ENCODE results near the gene CRACDL. TPM values are rescaled to one million over a fixed set of nuclear protein-coding genes. Genes with fewer than 3 reads are reported as not detected.
A peak's percentile ranks its signal among the peaks of the same experiment; 100 is the strongest.

CRACDL gene
- total and polyA plus RNA-seq, 2 donors (not counting 3 experiments of a cell fraction or from before 2014, with no cell fraction given), result 0.92 to 6.3 TPM

- Histone ChIP-seq H4K20me1 (replicated peaks; ENCODE audit: control insufficient read depth, extremely low read depth, insufficient read depth, low read length) (no peaks in the 10 kb centered on the region), H3K4me3 (replicated peaks in 1 of 3; ENCODE audit: insufficient read depth in 1 of 3, low read depth in 1 of 3, low read length in 3 of 3) (peak overlapping the region; percentile 24 to 46 (median 43)), H3K9me3 (replicated peaks; ENCODE audit: control insufficient read depth, insufficient read depth, low read length) (no peaks in the 10 kb centered on the region), H3K4me2 (ENCODE audit: insufficient read depth, low read length) (peak overlapping the region; percentile 45), H3K27me3 (ENCODE audit: control insufficient read depth in 2 of 2, insufficient read depth in 2 of 2, low read length in 2 of 2) (peaks cover 30 to 39% of the 10 kb centered on the region in 2 experiments), H3K79me2 (ENCODE audit: control insufficient read depth, insufficient read depth, low read length) (no peaks in the 10 kb centered on the region), H2AFZ (ENCODE audit: low read depth, low read length) (peak overlapping the region; percentile 76), H3K9ac (replicated peaks; ENCODE audit: extremely low read depth, insufficient read depth, low read length) (no peak overlapping the region), H3K9me1 (replicated peaks; ENCODE audit: control insufficient read depth, extremely low read depth, insufficient read depth, low read length) (no peaks in the 10 kb centered on the region), H3K4me1 (ENCODE audit: control insufficient read depth, extremely low read depth, insufficient read depth, low read length) (peaks cover 7% of the 10 kb centered on the region), H3K36me3 (ENCODE audit: control insufficient read depth in 2 of 2, extremely low read depth in 1 of 2, insufficient read depth in 2 of 2, low read length in 2 of 2) (no peaks in the 10 kb centered on the region), H3K27ac (ENCODE audit: insufficient read depth, low read depth, low read length) (no peak overlapping the region)
- TF ChIP-seq FOS (IDR thresholded peaks at IDR 0.05; ENCODE audit: borderline replicate concordance, insufficient read depth, low read length), result no peak
- TF ChIP-seq GATA2 (IDR thresholded peaks at IDR 0.05; ENCODE audit: insufficient read depth, insufficient read length, low read depth, low read length), result no peak
- no peak for TF ChIP-seq MAX (IDR thresholded peaks at IDR 0.05; ENCODE audit: insufficient read depth, insufficient read length)
- TF ChIP-seq EZH2 (IDR thresholded peaks at IDR 0.05; ENCODE audit: borderline replicate concordance, low read depth, low read length, severe bottlenecking), result peak; percentile 64
- peak; percentile 15 to 49 for TF ChIP-seq CTCF (IDR thresholded peaks at IDR 0.05; ENCODE audit: extremely low read depth in 1 of 2, insufficient read depth in 1 of 2, low read depth in 1 of 2, low read length in 2 of 2)
- intact Hi-C loops (cut with micrococcal nuclease), result loop anchor here (5.0 kb wide), 1 partner anchor 131 kb away; no protein-coding TSS in a partner anchor
- DNase-seq (ENCODE audit: low read depth, low spot score) (peak; percentile 24), FAIRE-seq (peak; percentile 67)
- BruUV-seq (replicated peaks), result no TSS peak
- dilution Hi-C loops (cut with MboI; ENCODE audit: extremely low pct_ligation_motif_present, low sequenced_read_pairs), result no loop called here
- POLR2A ChIA-PET, result interaction anchor here (0.6 kb wide), 1 partner anchor 122 kb away, joined by 3 read pairs; no protein-coding TSS in a partner anchor
- CTCF ChIA-PET, result interaction anchor here (0.7 to 2.2 kb wide), 16 partner anchors 10 to 553 kb away, joined by 3 to 16 read pairs (median 4); partner anchors contain the start of gene REV1
Observed at GRCh38 chr2:98936353-98937351, 627 bp upstream of the CRACDL start.
